Stimulated activated CD4-positive, alpha-beta T cell treated with anti-CD3 and anti-CD28 coated beads, Interleukin-12 subunit alpha, Interleukin-12 subunit beta, amount 100 ng/mL, for 48 hours (primary cell): ENCODE results near the gene GJA3.

Experiments
- DNase-seq, 3 donors: peaks; one replicate each; pipeline ENCODE4 v3.0.0-alpha.2; 2020; ENCODE audit warnings: low read depth in 2 of 3, low spot score in 1 of 3

The GJA3 gene

DNA sequence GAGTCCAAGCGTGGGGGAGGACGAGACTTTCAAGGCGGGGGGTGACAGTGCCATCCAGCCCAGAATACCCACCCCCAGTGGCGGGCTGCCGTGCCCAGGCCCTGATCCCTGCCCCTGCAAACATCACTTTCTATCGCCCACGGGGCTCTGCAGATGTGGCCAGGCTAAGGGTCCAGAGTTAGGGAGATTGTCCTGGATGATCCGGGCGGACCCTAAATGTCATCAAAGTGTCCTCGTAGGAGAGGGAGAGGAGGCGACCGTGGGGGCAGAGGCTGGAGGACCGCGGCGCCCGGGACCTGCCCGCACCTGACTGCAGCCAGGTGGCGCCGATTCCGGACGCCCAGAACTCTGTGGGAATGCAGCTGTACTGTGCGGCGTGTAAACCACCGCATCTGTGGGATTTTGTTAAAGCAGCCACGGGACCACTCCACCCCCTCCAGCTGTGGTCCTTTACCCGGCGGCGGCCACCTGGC, 32.4 kb downstream of the GJA3 start:
- DNase-seq: no peak

DNA sequence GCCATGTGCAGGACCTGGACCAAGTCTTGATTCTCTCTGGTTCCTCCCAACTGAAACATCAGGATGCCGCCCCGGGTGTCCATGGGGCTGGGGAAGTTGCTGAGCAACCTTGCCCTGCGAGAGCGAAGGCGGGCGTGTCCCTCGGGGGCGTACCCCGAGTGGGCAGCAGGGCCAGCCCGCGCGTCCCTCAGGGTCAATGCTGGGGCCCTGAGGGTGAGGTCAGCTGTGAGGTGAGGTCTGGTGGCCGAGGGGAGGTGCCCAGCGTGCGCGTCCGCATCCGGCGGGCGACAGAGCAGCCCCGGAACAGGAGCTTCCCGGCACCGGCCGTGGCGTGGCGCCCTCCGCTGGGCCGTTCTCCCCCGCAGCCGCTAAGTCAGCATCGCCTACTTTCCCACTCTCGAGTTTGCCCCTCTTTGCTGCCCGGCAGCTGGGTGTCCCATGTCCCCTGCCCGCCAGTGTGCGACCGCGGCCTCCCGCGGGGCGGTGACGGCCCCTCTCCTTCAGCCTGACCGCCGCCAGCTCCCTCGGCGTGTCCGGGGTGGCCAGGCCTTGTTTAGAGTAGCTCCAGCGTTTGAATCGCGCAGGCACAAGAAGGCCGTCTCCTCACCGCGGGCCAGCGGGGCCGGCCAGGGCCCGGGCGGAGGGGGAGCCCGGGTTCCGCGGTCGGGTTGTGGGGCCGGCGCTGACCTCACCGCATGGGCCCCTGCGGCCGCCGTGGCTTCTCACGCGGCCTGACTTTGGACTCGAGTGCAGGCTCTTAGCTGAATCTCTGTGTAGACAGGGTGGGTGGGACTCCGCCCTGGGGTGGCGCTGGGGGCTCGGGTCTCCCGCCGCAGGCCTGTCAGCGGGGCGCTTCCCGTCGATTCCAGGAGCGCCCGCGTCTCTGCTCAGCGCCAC, 33.0 kb downstream of the GJA3 start:
- no peak for DNase-seq

DNA sequence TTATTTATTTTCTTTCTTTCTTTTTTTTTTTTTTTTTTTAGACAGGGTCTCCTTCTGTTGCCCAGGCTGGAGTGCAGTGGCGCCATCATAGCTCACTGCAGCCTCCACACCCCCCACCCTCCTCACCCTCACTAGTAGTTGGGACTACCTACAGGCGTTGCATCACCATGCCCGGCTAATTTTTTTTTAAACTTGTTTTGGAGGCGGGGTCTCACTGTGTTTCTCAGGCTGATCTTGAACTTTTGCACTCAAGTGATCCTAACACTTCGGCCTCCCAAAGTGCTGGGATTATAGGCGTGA, 33.6 kb downstream of the GJA3 start:
- DNase-seq: no peak

GRCh38 chr13:20126541-20127261, 34.2 kb downstream of the GJA3 start:
- DNase-seq: no peak

- no peak for DNase-seq
Measured at GRCh38 chr13:20125783-20126165, 35.1 kb downstream of the GJA3 start.

DNA sequence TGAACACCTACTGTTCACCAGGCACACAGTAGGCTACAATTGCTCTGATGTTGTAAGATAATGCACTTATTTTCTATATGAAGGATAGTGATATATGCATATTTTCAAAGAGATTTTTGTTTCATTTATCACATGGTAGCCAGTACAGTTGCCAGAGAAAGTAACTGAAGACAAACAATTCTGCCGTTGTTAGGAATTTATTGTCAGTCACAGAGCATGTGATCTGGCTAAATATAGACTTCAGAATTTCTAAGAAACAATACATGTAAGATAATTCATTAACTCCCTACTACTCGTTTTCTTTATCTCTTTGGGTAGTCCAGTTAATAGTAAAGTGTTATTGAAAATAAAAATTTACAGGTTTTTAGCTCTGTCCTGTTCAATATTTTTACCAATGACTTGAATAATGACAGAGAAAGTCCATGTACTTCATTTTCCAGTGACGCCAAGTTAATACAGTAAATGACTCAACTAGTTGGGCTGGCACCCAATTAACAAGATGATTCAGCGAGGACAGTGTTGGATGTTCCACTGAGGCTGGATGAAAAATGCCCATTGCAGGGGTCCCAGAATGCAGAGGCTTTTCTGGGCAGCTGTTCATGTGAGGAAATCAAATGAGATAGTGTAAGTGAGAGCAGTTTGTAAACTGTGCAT, 35.6 kb downstream of the GJA3 start:
- DNase-seq: no peak

DNA sequence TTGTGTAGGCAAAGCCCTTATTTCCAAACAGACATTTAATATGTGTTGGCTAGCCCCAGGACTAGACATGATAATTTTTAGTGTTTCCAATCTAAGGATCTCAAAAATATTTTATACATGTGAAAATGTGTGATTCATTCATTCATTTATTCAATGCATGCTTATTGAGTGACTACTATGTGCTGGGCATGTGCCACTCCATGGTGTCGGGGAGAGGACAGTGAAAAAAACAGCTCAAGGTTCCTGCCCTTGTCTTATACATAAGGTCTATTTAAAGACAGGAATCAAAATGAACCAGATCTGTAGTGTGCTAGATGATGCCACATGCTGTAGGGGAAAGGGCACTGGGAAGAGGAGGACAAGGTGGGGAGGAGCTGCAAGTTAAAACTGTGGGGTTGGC, 36.5 kb downstream of the GJA3 start:
- DNase-seq: no peak

DNA sequence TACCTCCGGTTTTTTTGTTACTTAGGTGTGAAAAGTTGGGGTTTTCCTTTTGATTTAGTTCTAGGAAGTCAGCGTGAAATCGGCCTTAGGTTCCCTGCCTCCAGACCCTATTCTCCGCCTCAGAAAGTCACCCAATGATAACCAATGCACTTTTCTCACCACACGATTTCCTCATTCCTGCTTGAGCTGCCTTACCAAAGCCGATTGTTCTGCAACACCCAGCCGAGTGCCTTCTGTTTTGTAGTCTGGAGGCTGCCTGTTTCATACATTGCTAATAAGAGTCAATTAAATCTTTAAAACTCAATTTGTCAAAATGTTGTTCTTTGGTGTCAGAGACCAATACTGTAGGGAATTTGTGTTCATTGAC, 39.7 kb downstream of the GJA3 start:
- no peak for DNase-seq

- DNase-seq: no peak
Measured at GRCh38 chr13:20119960-20120359, 40.9 kb downstream of the GJA3 start.

- DNase-seq: no peak
Measured at GRCh38 chr13:20118268-20119140, 42.3 kb downstream of the GJA3 start.

DNA sequence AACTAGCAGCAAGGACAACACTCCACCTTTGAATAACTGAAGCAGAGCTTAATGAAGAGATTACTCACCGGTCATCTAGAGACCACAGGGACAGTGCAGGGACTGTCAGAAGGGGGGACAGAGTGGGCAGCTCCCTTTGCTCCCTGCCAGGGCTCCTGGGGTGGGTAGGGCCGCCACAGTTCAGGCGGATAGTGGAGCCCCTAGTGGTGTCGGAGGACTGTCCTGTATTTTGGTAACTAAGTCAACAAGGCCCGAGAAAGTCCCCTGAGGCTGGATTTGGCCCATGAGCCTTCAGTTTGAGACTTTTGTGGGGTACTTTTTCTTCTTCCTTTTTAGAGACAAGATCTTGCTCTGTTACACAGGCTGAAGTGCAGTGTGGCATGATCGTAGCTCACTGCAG, 44.6 kb downstream of the GJA3 start:
- no peak for DNase-seq

DNA sequence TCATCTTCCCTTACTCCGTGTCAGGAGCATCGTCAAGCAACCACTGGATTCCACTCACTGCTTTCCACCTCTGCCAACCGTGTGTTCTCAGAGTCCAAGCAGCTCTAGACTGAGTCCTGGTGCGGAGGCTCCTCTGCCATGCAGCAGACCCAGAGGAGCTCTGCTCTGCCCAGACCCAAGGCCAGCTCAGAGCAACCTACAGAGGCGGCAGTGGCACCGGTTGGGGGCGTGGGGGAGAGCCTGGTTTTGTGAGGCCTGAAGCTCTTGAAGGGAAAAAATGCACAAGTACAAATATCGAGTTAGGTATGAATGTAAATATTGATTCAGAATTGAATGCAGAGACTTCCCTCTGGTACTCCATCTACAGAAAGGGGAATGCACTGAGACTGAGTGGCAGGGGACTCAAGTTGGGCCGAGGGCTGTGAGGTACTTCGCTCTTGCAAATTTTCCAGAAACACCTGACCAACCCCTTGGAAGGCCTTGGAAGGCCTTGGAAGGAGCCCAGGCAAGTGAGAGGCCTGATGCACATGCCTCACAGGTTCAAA, 46.7 kb downstream of the GJA3 start:
- DNase-seq: no peak

DNA sequence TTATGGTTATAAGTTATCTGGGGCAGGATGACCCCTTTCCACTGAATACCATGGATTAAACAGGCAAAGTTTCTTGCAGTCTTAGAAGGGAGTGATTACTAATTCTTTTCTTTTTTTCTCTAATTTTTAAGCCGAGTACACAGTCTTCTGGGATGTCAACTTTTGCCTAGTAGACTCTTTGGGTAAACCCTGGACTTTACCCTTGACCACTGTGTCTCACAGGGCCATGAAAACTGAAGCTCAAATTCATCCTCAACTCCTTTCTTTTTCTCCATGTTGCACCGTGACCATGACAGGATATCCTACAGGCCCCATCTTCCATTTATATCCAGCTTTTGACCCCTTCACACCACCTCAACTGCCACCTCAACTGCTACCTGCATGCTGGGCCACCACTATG, 51.8 kb downstream of the GJA3 start:
- no peak for DNase-seq

GRCh38 chr13:20106742-20107141, 54.1 kb downstream of the GJA3 start:
- no peak for DNase-seq

- no peak for DNase-seq
Measured at GRCh38 chr13:20105161-20105689, 55.6 kb downstream of the GJA3 start.

GRCh38 chr13:20102525-20103180, 58.2 kb downstream of the GJA3 start:
- no peak for DNase-seq

DNA sequence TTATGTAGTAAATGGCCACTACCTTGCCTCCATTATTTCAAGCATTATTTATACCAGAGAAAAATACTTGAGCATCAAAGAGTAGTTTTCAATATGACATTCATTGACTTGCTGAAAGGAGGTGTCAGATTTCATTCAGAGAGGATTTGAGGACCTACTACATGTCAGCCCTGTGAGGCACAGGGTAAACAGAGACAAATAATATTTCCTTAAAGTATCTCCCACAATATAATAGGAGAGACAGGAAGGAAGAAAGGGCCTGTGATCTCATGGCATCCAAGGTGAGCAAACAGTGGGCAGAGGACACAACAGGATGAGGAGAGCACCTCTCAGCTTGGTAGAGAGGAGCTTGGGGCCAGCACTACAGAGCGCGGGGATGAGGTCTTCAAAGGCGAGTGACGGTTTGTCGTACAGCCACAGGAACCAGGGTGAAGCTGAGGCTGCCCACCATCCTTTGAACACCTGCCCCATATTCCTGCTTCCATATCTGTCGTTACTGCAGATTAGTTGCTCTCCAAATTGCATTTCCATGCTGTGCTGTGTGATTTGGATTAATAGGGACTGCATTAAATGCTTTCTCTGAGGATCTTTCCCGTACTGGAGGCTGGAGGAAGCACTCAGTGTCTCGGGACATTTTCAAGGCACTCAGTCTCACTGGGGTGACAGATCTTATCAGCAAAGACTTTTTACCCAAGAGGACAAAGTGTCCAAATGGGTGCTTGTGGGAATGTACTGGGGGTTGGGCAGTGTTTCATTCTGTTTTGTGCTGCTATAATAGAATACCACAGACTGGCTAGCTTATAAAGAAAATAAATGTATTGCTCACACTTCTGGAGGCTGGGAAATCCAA, 59.2 kb downstream of the GJA3 start:
- DNase-seq: no peak

DNA sequence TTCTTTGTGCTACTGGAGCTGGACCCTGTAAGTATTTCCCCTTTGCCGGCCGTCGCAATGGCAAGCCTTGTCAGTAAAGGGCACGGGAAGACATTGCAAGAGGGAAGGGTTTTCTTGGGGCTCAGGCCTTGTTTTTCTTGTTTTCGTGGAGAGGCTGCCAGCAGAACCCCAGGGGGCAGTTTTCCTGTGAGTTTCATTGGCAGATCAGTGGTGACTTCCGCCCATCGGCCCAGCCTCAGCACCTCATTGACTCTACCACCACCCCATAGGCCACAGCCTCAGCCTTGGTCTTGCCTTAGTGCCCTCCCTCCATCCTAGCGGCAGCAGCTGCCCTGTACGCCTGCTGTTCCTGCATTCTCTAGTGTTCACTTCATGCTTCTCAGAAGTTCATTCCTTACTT, 61.5 kb downstream of the GJA3 start:
- no peak for DNase-seq

GRCh38 chr13:20093951-20094350, 66.9 kb downstream of the GJA3 start:
- DNase-seq: no peak
